Smooth muscle cell (in vitro differentiated cells): ENCODE results near the gene SRPK3. TPM values are rescaled to one million over a fixed set of nuclear protein-coding genes. Genes with fewer than 3 reads are reported as not detected.

Source experiments
- DNase-seq: peaks from one replicate; lab custom pipeline; 2025; ENCODE audit not compliant: unreplicated experiment; lab: John Stamatoyannopoulos, UW
- H2AFZ ChIP-seq: fragments of 200-600 bp; sonication (generic); 2 replicates; pipeline ENCODE4 v1.6.0; 2016; ENCODE audit warnings: antibody characterized with exemption, low read depth, mild to moderate bottlenecking
- H3F3A ChIP-seq: fragments of 200-600 bp; sonication (generic); 2 replicates; pipeline ENCODE4 v1.6.0; 2017; ENCODE audit warnings: antibody characterized with exemption, low read depth
- H3K27ac ChIP-seq: fragments of 200-600 bp; sonication (generic); 2 replicates; pipeline ENCODE4 v1.5.1; 2016; ENCODE audit warnings: low read depth, mild to moderate bottlenecking
- H3K27me3 ChIP-seq: fragments of 200-600 bp; sonication (generic); 2 replicates; pipeline ENCODE4 v1.6.1; 2016; ENCODE audit warnings: low read depth, mild to moderate bottlenecking
- H3K36me3 ChIP-seq: fragments of 200-600 bp; sonication (generic); 2 replicates; pipeline ENCODE4 v1.5.1; 2016; ENCODE audit warnings: low read depth
- H3K4me1 ChIP-seq: fragments of 200-600 bp; sonication (generic); 2 replicates; pipeline ENCODE4 v1.5.1; 2016; ENCODE audit warnings: low read depth
- H3K4me2 ChIP-seq: fragments of 200-600 bp; sonication (generic); 2 replicates; pipeline ENCODE4 v1.6.0; 2016; ENCODE audit warnings: mild to moderate bottlenecking
- H3K4me3 ChIP-seq: fragments of 200-600 bp; sonication (generic); 2 replicates; pipeline ENCODE4 v1.5.1; 2016; ENCODE audit warnings: mild to moderate bottlenecking
- H3K79me2 ChIP-seq: fragments of 200-600 bp; sonication (generic); 2 replicates; pipeline ENCODE4 v1.6.0; 2016; ENCODE audit warnings: low read depth, mild to moderate bottlenecking
- H3K9ac ChIP-seq: fragments of 200-600 bp; sonication (generic); 2 replicates; pipeline ENCODE4 v1.6.0; 2016; ENCODE audit warnings: low read depth
- H3K9me3 ChIP-seq: fragments of 200-600 bp; sonication (generic); replicated peaks from 2 replicates; pipeline ENCODE4 v1.5.1; 2016; ENCODE audit warnings: low read depth
- H4K20me1 ChIP-seq: fragments of 200-600 bp; sonication (generic); 2 replicates; pipeline ENCODE4 v1.6.0; 2016; ENCODE audit warnings: low read depth
- WGBS: methylation state at CpG from one replicate; pipeline ENCODE4 v1.1.7; 2016; ENCODE audit warnings: low lambda C conversion rate; 5-methylcytosine and 5-hydroxymethylcytosine counted together
- polyA plus RNA-seq: library from polyadenylated mRNA; unstranded; fragments of >200 nt; fragmentation: Nextera tagmentation; extraction: Ambion mirVana; gene quantifications from 2 replicates; pipeline ENCODE4 v1.2.1, GENCODE V29; 2016
- total RNA-seq: library from RNA; depleted of rRNA; stranded (reverse); fragments of >200 nt; gene quantifications from 2 replicates; pipeline ENCODE4 v1.2.3, GENCODE V29; 2014
- TF ChIP-seq, protein P1 (sequence below): fragments of 200-600 bp; sonication (generic); IDR thresholded peaks from 2 replicates; pipeline ENCODE4 v1.5.1; 2017; ENCODE audit warnings: borderline replicate concordance, mild to moderate bottlenecking, antibody characterized with exemption; ENCODE audit not compliant: insufficient read depth, poor library complexity, severe bottlenecking

The SRPK3 gene
- total and polyA plus RNA-seq, 2 experiments from 2014 or later: 0.05 TPM; not detected in 1

DNA sequence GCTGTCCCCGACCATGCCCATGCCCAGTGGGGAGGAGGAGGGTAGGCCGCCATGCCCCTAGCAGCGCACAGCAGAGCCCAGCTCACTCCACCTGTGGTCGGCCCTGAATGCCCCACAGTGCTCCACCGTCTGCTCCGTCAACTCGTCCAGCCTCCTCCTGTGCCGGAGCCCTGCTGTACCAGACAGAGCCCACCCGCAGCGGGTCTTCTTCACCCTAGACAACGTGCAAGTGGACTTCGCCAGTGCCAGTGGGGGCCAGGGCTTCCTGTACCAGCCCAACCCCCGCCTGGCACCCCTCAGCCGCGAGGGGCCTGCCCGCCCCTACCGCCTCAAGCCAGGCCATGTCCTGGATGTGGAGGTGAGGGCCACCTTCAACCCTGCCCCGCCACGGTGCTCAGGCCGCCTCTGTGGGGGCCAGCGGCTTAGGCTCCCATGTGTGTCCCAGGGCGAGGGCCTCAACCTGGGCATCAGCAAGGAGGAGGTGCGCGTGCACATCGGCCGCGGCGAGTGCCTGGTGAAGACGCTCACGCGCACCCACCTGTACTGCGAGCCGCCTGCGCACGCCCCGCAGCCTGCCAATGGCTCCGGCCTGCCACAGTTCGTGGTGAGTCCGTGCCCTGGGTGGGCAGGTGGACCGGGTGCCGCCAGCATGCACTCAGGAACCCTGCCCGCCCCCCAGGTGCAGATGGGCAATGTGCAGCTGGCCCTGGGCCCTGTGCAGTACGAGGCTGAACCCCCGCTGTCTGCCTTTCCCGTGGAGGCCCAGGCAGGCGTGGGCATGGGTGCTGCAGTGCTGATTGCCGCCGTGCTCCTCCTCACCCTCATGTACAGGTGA is 6.9 kb upstream of the SRPK3 start:
- no peaks in the 10 kb centered on the region for H4K20me1 ChIP-seq
- no peak for DNase-seq
- WGBS: 96% methylated on average over 40 of the region's 48 CpGs
- no peaks in the 10 kb centered on the region for H3K79me2 ChIP-seq
- H2AFZ ChIP-seq: no peak overlapping the region
- no peaks in the 10 kb centered on the region for H3K4me1 ChIP-seq
- no peaks in the 10 kb centered on the region for H3F3A ChIP-seq
- no peaks in the 10 kb centered on the region for H3K27me3 ChIP-seq
- no peak overlapping the region for H3K4me2 ChIP-seq
- no peaks in the 10 kb centered on the region for H3K9me3 ChIP-seq
- TF ChIP-seq, protein P1, sequence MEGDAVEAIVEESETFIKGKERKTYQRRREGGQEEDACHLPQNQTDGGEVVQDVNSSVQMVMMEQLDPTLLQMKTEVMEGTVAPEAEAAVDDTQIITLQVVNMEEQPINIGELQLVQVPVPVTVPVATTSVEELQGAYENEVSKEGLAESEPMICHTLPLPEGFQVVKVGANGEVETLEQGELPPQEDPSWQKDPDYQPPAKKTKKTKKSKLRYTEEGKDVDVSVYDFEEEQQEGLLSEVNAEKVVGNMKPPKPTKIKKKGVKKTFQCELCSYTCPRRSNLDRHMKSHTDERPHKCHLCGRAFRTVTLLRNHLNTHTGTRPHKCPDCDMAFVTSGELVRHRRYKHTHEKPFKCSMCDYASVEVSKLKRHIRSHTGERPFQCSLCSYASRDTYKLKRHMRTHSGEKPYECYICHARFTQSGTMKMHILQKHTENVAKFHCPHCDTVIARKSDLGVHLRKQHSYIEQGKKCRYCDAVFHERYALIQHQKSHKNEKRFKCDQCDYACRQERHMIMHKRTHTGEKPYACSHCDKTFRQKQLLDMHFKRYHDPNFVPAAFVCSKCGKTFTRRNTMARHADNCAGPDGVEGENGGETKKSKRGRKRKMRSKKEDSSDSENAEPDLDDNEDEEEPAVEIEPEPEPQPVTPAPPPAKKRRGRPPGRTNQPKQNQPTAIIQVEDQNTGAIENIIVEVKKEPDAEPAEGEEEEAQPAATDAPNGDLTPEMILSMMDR: no peak
- H3K36me3 ChIP-seq: no peaks in the 10 kb centered on the region
- no peak overlapping the region for H3K4me3 ChIP-seq
- H3K27ac ChIP-seq: no peak overlapping the region
- H3K9ac ChIP-seq: no peak overlapping the region

DNA sequence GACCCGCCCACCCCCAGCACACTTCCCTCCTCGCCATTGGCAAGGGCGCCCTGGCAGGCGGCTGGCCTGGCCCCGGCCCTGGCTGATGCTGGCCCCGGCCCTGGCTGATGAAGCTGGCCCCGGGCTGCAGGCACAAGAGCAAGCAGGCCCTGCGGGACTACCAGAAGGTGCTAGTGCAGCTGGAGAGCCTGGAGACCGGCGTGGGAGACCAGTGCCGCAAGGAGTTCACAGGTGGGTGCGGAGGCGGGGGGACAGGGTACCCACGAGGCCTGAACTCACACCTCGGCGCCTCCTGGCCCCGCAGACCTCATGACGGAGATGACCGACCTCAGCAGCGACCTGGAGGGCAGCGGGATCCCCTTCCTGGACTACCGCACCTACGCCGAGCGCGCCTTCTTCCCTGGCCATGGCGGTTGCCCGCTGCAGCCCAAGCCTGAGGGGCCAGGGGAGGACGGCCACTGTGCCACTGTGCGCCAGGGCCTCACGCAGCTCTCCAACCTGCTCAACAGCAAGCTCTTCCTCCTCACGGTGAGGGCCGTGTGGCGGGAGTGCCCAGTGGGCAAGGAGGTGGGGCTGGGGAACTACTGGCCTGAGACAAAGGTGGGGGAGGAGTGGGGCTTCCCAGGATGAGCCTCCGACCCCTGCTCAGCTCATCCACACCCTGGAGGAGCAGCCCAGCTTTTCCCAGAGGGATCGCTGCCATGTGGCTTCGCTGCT is 6.1 kb upstream of the SRPK3 start:
- WGBS: 92% methylated on average over 31 of the region's 37 CpGs
- no peaks in the 10 kb centered on the region for H3K9me3 ChIP-seq
- TF ChIP-seq, protein P1: no peak
- H3K36me3 ChIP-seq: no peaks in the 10 kb centered on the region
- no peaks in the 10 kb centered on the region for H3F3A ChIP-seq
- H3K27me3 ChIP-seq: no peaks in the 10 kb centered on the region
- no peak for DNase-seq
- no peak overlapping the region for H3K9ac ChIP-seq
- H3K4me2 ChIP-seq: no peak overlapping the region
- no peaks in the 10 kb centered on the region for H3K4me1 ChIP-seq
- H2AFZ ChIP-seq: no peak overlapping the region
- H4K20me1 ChIP-seq: no peaks in the 10 kb centered on the region
- H3K4me3 ChIP-seq: no peak overlapping the region
- H3K27ac ChIP-seq: no peak overlapping the region
- H3K79me2 ChIP-seq: no peaks in the 10 kb centered on the region

DNA sequence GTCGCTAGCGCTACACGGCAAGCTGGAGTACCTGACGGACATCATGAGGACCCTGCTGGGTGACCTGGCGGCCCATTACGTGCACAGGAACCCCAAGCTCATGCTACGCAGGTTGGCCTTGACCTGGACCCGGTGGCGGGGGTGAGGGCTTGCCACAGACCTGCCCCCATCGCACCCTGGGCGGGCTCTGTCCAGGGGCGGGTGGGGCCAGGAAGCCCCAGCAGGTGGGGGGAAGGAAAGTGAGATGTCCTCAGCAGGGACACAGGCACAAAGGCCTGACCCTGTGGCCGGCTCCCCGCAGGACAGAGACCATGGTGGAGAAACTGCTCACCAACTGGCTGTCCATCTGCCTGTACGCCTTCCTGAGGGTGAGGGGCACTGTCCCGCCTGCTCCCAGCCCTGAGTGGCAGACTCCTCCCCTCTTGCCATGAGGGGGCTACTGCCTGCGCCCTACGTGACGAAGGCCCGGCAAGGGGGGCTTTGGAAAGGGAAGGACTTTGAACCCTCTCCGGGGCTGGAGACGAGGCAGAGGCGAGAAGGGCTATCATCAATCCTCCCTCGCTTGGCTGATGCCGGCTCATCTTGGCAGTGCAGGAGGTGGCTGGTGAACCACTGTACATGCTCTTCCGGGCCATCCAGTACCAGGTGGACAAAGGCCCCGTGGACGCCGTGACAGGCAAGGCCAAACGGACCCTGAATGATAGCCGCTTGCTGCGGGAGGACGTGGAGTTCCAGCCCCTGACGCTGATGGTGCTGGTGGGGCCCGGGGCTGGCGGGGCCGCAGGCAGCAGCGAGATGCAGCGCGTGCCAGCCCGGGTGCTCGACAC is 5.3 kb upstream of the SRPK3 start:
- Histone ChIP-seq H3K79me2 (no peaks in the 10 kb centered on the region), H3K9me3 (no peaks in the 10 kb centered on the region), H3K27me3 (no peaks in the 10 kb centered on the region), H3K4me3 (no peak overlapping the region), H3K27ac (no peak overlapping the region), H3K4me2 (no peak overlapping the region), H3K36me3 (no peaks in the 10 kb centered on the region), H3K4me1 (no peaks in the 10 kb centered on the region), H2AFZ (no peak overlapping the region), H3F3A (no peaks in the 10 kb centered on the region), H3K9ac (no peak overlapping the region), H4K20me1 (no peaks in the 10 kb centered on the region)
- no peak for DNase-seq
- WGBS: 95% methylated on average over 42 of the region's 42 CpGs
- TF ChIP-seq, protein P1: no peak
